SJCRH30 (cell line): Measurements from ENCODE around the gene JKAMP. TPM values are rescaled to one million over a fixed set of nuclear protein-coding genes. Genes with fewer than 3 reads are reported as not detected.

ENCODE experiments used
- DNase-seq, 2 experiments: peaks; one replicate each; pipeline ENCODE4 v3.0.0-alpha.2; 2015 to 2020
- H3K27ac ChIP-seq: fragments of 250-450 bp; sonication (Bioruptor Pico); 2 replicates; pipeline ENCODE4 v1.5.1; 2020; ENCODE audit warnings: mild to moderate bottlenecking, moderate library complexity
- H3K27me3 ChIP-seq: fragments of 250-450 bp; sonication (Bioruptor Pico); 2 replicates; pipeline ENCODE4 v1.5.1; 2020; ENCODE audit warnings: mild to moderate bottlenecking, moderate library complexity
- H3K36me3 ChIP-seq: fragments of 250-450 bp; sonication (Bioruptor Pico); 2 replicates; pipeline ENCODE4 v1.5.1; 2020; ENCODE audit warnings: mild to moderate bottlenecking, moderate library complexity
- H3K4me1 ChIP-seq: fragments of 250-450 bp; sonication (Bioruptor Pico); 2 replicates; pipeline ENCODE4 v1.5.1; 2020; ENCODE audit warnings: mild to moderate bottlenecking, moderate library complexity
- H3K4me3 ChIP-seq: fragments of 250-450 bp; sonication (Bioruptor Pico); 2 replicates; pipeline ENCODE4 v1.5.1; 2020; ENCODE audit warnings: mild to moderate bottlenecking, moderate library complexity
- H3K9me3 ChIP-seq: fragments of 250-450 bp; sonication (Bioruptor Pico); replicated peaks from 2 replicates; pipeline ENCODE4 v1.5.1; 2020; ENCODE audit warnings: mild to moderate bottlenecking, moderate library complexity
- total RNA-seq: library from RNA; depleted of rRNA; stranded (reverse); fragments of >200 nt; shearing (Covaris generic); gene quantifications from 2 replicates; pipeline ENCODE4 v1.2.3, GENCODE V29; 2014; rRNA removed

Gene JKAMP
- total RNA-seq, 1 experiment from 2014 or later = 65.0 TPM

- Histone ChIP-seq H3K27me3 (no peaks in the 10 kb centered on the region), H3K27ac (no peak overlapping the region), H3K9me3 (no peaks in the 10 kb centered on the region), H3K36me3 (no peaks in the 10 kb centered on the region), H3K4me3 (no peak overlapping the region), H3K4me1 (no peaks in the 10 kb centered on the region)
- no peak for DNase-seq
These were observed 56.5 kb downstream of the JKAMP start for GRCh38 chr14:59540852-59541251.

GRCh38 chr14:59541731-59542130 is 57.4 kb downstream of the JKAMP start:
- H3K27me3 ChIP-seq = no peaks in the 10 kb centered on the region
- no peak for DNase-seq
- no peaks in the 10 kb centered on the region for H3K4me1 ChIP-seq
- no peaks in the 10 kb centered on the region for H3K9me3 ChIP-seq
- H3K36me3 ChIP-seq = no peaks in the 10 kb centered on the region
- H3K27ac ChIP-seq = no peak overlapping the region
- no peak overlapping the region for H3K4me3 ChIP-seq

DNA sequence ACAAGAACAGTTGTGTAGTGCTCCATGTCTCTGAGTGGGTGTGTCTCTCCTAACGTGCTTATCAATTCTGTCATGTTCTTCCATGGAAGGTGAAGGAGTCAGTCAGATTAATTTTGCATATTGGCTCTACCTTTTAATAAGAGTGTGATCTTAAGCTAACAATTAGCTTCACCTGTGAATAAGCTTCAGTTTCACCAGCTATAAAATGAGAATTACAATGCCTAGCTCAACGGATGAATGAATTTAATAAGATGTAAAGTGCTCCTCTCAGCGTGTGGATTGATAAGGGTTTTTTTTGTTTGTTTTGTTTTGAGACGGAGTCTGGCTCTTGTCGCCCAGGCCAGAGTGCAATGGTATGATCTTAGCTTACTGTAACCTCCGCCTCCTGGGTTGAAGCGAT is 59.6 kb downstream of the JKAMP start:
- Histone ChIP-seq H3K36me3 (no peaks in the 10 kb centered on the region), H3K4me3 (no peak overlapping the region), H3K27ac (no peak overlapping the region), H3K4me1 (no peaks in the 10 kb centered on the region), H3K27me3 (no peaks in the 10 kb centered on the region), H3K9me3 (no peaks in the 10 kb centered on the region)
- no peak for DNase-seq

GRCh38 chr14:59547310-59547709 is 63.0 kb downstream of the JKAMP start:
- H3K4me1 ChIP-seq = no peaks in the 10 kb centered on the region
- H3K9me3 ChIP-seq = no peaks in the 10 kb centered on the region
- no peak for DNase-seq
- H3K27me3 ChIP-seq = no peaks in the 10 kb centered on the region
- H3K27ac ChIP-seq = no peak overlapping the region
- H3K36me3 ChIP-seq = no peaks in the 10 kb centered on the region
- H3K4me3 ChIP-seq = no peak overlapping the region

Other genes with a start within 250 kb of the JKAMP start
- 1.8 and 2.3 TPM in 2 replicates for gene GPR135, start 19.1 kb upstream of the JKAMP start, total RNA-seq
- 10.5 and 13.7 TPM in 2 replicates for gene L3HYPDH, start 109 bp upstream of the JKAMP start, total RNA-seq
- not detected in 2 replicates for gene CCDC175, start 92.3 kb downstream of the JKAMP start, total RNA-seq